DOHH2 (cell line): ENCODE measurements around the gene SLMAP.

Source experiments
- EZH2phosphoT487 ChIP-seq: fragments of 200-600 bp; sonication (generic); IDR thresholded peaks from 2 replicates; pipeline ENCODE4 v1.6.1; 2017; ENCODE audit warnings: borderline replicate concordance, mild to moderate bottlenecking, antibody characterized with exemption, low read length, moderate library complexity, mixed read lengths
- TF ChIP-seq, protein P1 (sequence below): fragments of 200-600 bp; sonication (generic); IDR thresholded peaks from one replicate; pipeline ENCODE4 v1.5.1; 2014; ENCODE audit warnings: antibody characterized with exemption, mild to moderate bottlenecking, low read depth, low read length; ENCODE audit not compliant: poor library complexity, severe bottlenecking

- no peak for TF ChIP-seq EZH2phosphoT487
- TF ChIP-seq, protein P1, sequence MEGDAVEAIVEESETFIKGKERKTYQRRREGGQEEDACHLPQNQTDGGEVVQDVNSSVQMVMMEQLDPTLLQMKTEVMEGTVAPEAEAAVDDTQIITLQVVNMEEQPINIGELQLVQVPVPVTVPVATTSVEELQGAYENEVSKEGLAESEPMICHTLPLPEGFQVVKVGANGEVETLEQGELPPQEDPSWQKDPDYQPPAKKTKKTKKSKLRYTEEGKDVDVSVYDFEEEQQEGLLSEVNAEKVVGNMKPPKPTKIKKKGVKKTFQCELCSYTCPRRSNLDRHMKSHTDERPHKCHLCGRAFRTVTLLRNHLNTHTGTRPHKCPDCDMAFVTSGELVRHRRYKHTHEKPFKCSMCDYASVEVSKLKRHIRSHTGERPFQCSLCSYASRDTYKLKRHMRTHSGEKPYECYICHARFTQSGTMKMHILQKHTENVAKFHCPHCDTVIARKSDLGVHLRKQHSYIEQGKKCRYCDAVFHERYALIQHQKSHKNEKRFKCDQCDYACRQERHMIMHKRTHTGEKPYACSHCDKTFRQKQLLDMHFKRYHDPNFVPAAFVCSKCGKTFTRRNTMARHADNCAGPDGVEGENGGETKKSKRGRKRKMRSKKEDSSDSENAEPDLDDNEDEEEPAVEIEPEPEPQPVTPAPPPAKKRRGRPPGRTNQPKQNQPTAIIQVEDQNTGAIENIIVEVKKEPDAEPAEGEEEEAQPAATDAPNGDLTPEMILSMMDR: no peak
Observed at GRCh38 chr3:57919987-57920386, 163.9 kb downstream of the SLMAP start.
